ENCODE results near the gene PLXDC2.

The PLXDC2 gene

GRCh38 chr10:19847321-19847720 lies 31.1 kb downstream of the PLXDC2 start:
- H3K4me3 ChIP-seq (replicated peaks; ENCODE audit: low read depth, low read length): no peak overlapping the region
- TF ChIP-seq CTCF (IDR thresholded peaks at IDR 0.05; ENCODE audit: low read depth, low read length, missing control alignments): no peak
- DNase-seq (ENCODE audit: extremely low read depth, low read depth): no peak

- no peak for TF ChIP-seq CTCF (IDR thresholded peaks at IDR 0.05; ENCODE audit: low read depth, low read length, missing control alignments)
- H3K4me3 ChIP-seq (replicated peaks; ENCODE audit: low read depth, low read length): no peak overlapping the region
- no peak for DNase-seq (ENCODE audit: extremely low read depth, low read depth)
Measured at GRCh38 chr10:19848226-19848985, 32.2 kb downstream of the PLXDC2 start.

GRCh38 chr10:19853831-19854230 lies 37.6 kb downstream of the PLXDC2 start:
- TF ChIP-seq CTCF (IDR thresholded peaks at IDR 0.05; ENCODE audit: low read depth, low read length, missing control alignments): no peak
- H3K4me3 ChIP-seq (replicated peaks; ENCODE audit: low read depth, low read length): no peak overlapping the region

GRCh38 chr10:19857876-19858275 lies 41.6 kb downstream of the PLXDC2 start:
- DNase-seq (ENCODE audit: extremely low read depth, low read depth): no peak
- H3K4me3 ChIP-seq (replicated peaks; ENCODE audit: low read depth, low read length): no peak overlapping the region
- TF ChIP-seq CTCF (IDR thresholded peaks at IDR 0.05; ENCODE audit: low read depth, low read length, missing control alignments): no peak

More at GRCh38 chr10:19853831-19854230, 37.6 kb downstream of the PLXDC2 start:
- no peak for DNase-seq (ENCODE audit: extremely low read depth, low read depth)

GRCh38 chr10:19860107-19860506 lies 43.9 kb downstream of the PLXDC2 start:
- H3K4me3 ChIP-seq (replicated peaks; ENCODE audit: low read depth, low read length): no peak overlapping the region
- DNase-seq (ENCODE audit: extremely low read depth, low read depth): no peak
- no peak for TF ChIP-seq CTCF (IDR thresholded peaks at IDR 0.05; ENCODE audit: low read depth, low read length, missing control alignments)

- H3K4me3 ChIP-seq (replicated peaks; ENCODE audit: low read depth, low read length): no peak overlapping the region
- DNase-seq (ENCODE audit: extremely low read depth, low read depth): no peak
- TF ChIP-seq CTCF (IDR thresholded peaks at IDR 0.05; ENCODE audit: low read depth, low read length, missing control alignments): no peak
Measured at GRCh38 chr10:19862811-19863515, 46.7 kb downstream of the PLXDC2 start.

Data from HFF-Myc (cell line).